BJ (cell line): ENCODE data around the gene TBC1D23. TPM values are rescaled to one million over a fixed set of nuclear protein-coding genes. Genes with fewer than 3 reads are reported as not detected.

Experiments used
- CTCF ChIA-PET: fragments of 350-600 bp; formaldehyde crosslinking; extraction: SDS; loops from one replicate; lab custom pipeline; 2021; ENCODE audit warnings: antibody characterized with exemption, inconsistent platforms; lab: Yijun Ruan, JAX
- POLR2A ChIA-PET: fragments of 300-600 bp; sonication (Branson Sonifier 250); formaldehyde crosslinking; extraction: SDS; loops from one replicate; lab custom pipeline; 2021; ENCODE audit warnings: antibody characterized with exemption; lab: Charles Lee
- DNase-seq: peaks from one replicate; pipeline ENCODE4 v3.0.0-alpha.2; 2011; ENCODE audit warnings: low read depth
- H3K27me3 ChIP-seq: 2 replicates; pipeline ENCODE4 v1.6.0; 2011; ENCODE audit warnings: low read length; ENCODE audit not compliant: control insufficient read depth, insufficient read depth
- H3K36me3 ChIP-seq: 2 replicates; pipeline ENCODE4 v1.5.1; 2011; ENCODE audit warnings: low read length; ENCODE audit not compliant: control insufficient read depth, insufficient read depth
- H3K4me3 ChIP-seq: 2 replicates; pipeline ENCODE4 v1.5.1; 2011; ENCODE audit warnings: low read depth, mild to moderate bottlenecking, control low read depth, low read length
- polyA plus RNA-seq: library from polyadenylated mRNA; depleted of rRNA; stranded (reverse); fragments of >200 nt; gene quantifications from 2 replicates; pipeline ENCODE4 v1.2.3, GENCODE V29; 2011
- TF ChIP-seq, protein P1 (sequence below): IDR thresholded peaks from 2 replicates; pipeline ENCODE4 v1.5.1; 2011; ENCODE audit warnings: low read depth, mild to moderate bottlenecking, control low read depth, inconsistent platforms, low read length, moderate library complexity; ENCODE audit not compliant: insufficient read depth

Gene TBC1D23
- polyA plus RNA-seq, 1 experiment = 22.5 TPM

DNA sequence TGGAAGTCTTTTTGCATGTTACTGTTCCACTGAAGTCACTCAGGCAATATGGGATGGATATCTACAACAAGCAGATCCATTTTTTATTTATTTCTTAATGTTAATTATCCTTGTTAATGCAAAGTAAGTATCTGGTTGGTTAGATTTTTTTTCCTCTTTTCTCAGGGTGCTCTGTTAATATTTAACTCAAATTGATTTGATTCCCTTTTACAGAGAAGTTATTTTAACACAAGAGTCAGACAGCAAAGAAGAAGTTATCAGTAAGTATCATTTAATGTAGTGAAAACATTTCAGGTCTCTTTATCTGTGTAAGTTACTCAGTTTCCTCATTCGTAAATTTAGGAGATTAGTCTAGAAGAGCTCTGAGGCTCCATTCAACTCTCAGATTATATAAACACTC is 34.3 kb downstream of the TBC1D23 start:
- TF ChIP-seq, protein P1, sequence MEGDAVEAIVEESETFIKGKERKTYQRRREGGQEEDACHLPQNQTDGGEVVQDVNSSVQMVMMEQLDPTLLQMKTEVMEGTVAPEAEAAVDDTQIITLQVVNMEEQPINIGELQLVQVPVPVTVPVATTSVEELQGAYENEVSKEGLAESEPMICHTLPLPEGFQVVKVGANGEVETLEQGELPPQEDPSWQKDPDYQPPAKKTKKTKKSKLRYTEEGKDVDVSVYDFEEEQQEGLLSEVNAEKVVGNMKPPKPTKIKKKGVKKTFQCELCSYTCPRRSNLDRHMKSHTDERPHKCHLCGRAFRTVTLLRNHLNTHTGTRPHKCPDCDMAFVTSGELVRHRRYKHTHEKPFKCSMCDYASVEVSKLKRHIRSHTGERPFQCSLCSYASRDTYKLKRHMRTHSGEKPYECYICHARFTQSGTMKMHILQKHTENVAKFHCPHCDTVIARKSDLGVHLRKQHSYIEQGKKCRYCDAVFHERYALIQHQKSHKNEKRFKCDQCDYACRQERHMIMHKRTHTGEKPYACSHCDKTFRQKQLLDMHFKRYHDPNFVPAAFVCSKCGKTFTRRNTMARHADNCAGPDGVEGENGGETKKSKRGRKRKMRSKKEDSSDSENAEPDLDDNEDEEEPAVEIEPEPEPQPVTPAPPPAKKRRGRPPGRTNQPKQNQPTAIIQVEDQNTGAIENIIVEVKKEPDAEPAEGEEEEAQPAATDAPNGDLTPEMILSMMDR = no peak
- Histone ChIP-seq H3K27me3 (no peaks in the 10 kb centered on the region), H3K4me3 (no peak overlapping the region), H3K36me3 (peaks cover 7% of the 10 kb centered on the region; the same call in 1 of the 2 replicates)
- ChIA-PET CTCF (interaction anchor here (0.6 kb wide), 1 partner anchor 452 kb away, joined by 3 read pairs; no protein-coding TSS in a partner anchor), POLR2A (no interaction called here)
- no peak for DNase-seq

DNA sequence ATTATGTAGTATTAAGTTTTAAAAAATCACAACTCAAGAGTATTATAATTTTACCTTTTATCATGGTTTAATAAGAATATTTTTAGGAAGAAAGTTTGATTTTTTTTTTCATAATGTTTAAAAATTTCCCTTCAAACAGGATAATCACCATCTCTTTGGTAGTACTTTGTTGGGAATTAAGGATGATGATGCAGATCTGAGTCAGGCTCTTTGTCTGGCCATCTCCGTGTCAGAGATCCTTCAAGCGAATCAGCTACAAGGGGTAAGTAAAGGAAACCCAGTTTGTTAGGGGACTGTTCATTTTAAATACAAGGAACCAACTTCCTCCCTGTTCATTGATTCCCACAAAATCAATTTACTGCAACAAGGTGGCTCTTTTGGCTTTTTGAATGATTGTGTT is 37.0 kb downstream of the TBC1D23 start:
- POLR2A ChIA-PET = no interaction called here
- DNase-seq = no peak
- Histone ChIP-seq H3K36me3 (peaks cover 8% of the 10 kb centered on the region; the same call in 1 of the 2 replicates), H3K27me3 (no peaks in the 10 kb centered on the region), H3K4me3 (no peak overlapping the region)
- TF ChIP-seq, protein P1 = no peak
- CTCF ChIA-PET = interaction anchor here (0.7 to 1.6 kb wide), 3 partner anchors 19 to 466 kb away, joined by 3 read pairs; no protein-coding TSS in a partner anchor

DNA sequence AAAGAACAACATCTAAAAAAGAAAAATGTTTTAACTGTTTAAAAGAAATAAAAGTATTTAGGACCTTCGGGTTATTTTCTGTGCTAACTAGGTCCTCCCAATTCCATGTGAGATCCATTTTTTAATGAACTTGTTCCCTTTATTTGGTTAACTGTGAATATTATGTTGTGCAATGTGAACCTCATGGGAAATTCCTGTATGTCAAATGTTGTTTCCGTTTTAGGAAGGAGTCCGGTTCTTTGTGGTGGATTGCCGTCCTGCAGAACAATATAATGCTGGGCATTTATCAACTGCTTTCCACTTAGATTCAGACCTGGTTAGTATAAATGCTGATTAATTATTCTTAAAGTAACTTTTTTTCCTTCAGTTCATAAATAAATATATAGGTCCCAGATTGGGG is 38.2 kb downstream of the TBC1D23 start:
- H3K27me3 ChIP-seq = no peaks in the 10 kb centered on the region
- TF ChIP-seq, protein P1 = no peak
- H3K4me3 ChIP-seq = no peak overlapping the region
- POLR2A ChIA-PET = no interaction called here
- CTCF ChIA-PET = interaction anchor here (1.1 kb wide), 1 partner anchor 18 kb away, joined by 3 read pairs; no protein-coding TSS in a partner anchor
- peaks cover 5% of the 10 kb centered on the region; the same call in 1 of the 2 replicates for H3K36me3 ChIP-seq
- DNase-seq = no peak

DNA sequence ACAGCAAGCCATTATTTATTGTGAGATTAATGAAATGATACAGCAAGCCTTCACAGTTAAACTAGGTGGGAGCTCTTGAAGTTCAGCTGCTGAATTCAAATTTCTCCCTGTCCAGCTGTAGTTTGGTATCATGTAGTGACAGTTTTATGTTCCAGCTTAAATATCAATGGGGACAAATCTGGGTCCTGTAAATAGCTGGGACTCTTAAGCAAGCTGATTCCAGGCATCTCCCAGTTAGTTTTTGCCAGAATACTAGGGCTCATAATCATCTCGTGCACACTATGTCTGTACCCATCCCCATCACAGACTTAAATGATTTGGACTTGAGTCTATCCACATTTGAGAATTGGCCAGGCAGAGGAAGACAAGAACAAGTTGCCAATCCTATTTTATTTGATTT is 45.9 kb downstream of the TBC1D23 start:
- Histone ChIP-seq H3K36me3 (peaks cover 7% of the 10 kb centered on the region), H3K27me3 (no peaks in the 10 kb centered on the region), H3K4me3 (no peak overlapping the region)
- TF ChIP-seq, protein P1 = no peak
- POLR2A ChIA-PET = no interaction called here
- no peak for DNase-seq
- CTCF ChIA-PET = interaction anchor here (0.7 to 1.6 kb wide), 2 partner anchors 10 to 25 kb away, joined by 3 to 6 read pairs; no protein-coding TSS in a partner anchor

DNA sequence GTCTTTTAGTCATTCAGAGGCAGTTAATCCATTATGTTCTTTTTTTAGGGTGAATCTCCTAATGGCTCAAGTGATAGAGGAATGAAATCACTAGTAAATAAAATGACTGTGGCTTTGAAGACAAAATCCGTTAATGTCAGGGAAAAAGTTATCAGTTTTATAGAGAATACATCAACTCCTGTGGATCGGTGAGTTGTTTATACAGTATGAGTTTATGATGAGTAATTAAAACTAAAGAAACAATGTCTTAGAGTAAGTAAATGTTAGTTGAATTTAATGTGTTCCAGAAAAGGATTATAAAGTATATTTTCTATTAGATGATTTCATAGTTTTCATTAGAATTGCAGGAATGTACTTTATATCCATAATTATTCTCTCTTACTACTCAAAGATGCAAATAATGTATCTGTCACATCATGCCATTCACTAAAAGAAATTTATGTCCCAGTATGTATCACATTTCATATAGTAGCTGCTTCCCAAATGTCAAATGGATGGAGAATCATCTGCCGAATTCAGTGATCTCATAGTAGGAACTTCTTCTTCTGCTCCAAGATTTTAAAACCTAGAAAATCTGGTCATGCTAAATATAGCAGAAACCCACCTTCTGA is 49.7 kb downstream of the TBC1D23 start:
- no peaks in the 10 kb centered on the region for H3K27me3 ChIP-seq
- TF ChIP-seq, protein P1 = no peak
- peaks cover 3% of the 10 kb centered on the region for H3K36me3 ChIP-seq
- DNase-seq = no peak
- H3K4me3 ChIP-seq = no peak overlapping the region
- POLR2A ChIA-PET = no interaction called here
- CTCF ChIA-PET = interaction anchor here (1.0 kb wide), 1 partner anchor 125 kb away, joined by 3 read pairs; no protein-coding TSS in a partner anchor
